PC-9 (cell line): Measurements from ENCODE around the gene S100A8.

ENCODE experiments used
- EZH2 ChIP-seq: fragments of 200-600 bp; sonication (generic); IDR thresholded peaks from 2 replicates; pipeline ENCODE4 v1.8.0; 2017; ENCODE audit warnings: antibody characterized with exemption, low read depth
- TF ChIP-seq, protein P1 (sequence below): fragments of 200-600 bp; sonication (generic); conservative IDR thresholded peaks from 2 replicates; pipeline ENCODE4 v1.6.1; 2017; ENCODE audit warnings: mixed run types, antibody characterized with exemption, mild to moderate bottlenecking, moderate library complexity

DNA sequence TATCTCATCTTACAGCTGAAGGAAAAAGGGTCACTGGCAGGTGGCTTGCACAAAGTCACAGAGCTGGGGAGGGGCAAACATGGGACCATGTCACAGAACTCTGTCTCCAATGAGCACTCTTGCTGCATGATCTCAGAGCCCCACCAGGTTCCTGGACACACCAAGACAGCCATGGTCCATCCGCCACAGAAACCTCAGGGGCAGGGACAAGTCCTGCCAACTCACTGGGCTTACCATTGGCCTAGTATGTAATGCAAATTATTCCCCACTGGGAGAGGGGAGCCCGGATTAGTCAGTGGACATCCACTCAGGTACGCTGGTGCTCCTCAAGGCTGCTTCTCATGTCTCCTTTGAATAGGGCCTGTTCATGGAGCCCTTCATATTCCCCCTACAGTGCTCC is 39.7 kb upstream of the S100A8 start:
- TF ChIP-seq, protein P1, sequence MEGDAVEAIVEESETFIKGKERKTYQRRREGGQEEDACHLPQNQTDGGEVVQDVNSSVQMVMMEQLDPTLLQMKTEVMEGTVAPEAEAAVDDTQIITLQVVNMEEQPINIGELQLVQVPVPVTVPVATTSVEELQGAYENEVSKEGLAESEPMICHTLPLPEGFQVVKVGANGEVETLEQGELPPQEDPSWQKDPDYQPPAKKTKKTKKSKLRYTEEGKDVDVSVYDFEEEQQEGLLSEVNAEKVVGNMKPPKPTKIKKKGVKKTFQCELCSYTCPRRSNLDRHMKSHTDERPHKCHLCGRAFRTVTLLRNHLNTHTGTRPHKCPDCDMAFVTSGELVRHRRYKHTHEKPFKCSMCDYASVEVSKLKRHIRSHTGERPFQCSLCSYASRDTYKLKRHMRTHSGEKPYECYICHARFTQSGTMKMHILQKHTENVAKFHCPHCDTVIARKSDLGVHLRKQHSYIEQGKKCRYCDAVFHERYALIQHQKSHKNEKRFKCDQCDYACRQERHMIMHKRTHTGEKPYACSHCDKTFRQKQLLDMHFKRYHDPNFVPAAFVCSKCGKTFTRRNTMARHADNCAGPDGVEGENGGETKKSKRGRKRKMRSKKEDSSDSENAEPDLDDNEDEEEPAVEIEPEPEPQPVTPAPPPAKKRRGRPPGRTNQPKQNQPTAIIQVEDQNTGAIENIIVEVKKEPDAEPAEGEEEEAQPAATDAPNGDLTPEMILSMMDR, result no peak
- no peak for TF ChIP-seq EZH2
